IMR-90 (cell line): ENCODE data around the gene TEX36. TPM values are rescaled to one million over a fixed set of nuclear protein-coding genes. Genes with fewer than 3 reads are reported as not detected.

Experiments used
- ATAC-seq: fragments of 200-7000 bp; cut with Tn5 transposase; 2 replicates; pipeline ENCODE4 v1.9.1; 2020; ENCODE audit warnings: low read depth, mild to moderate bottlenecking, moderate library complexity
- BruUV-seq: library from RNA; stranded (reverse); fragments of 400-500 nt; replicated peaks from 2 replicates; lab custom pipeline; 2021; lab: Mats Ljungman, UMichigan
- CTCF ChIA-PET: fragments of 300-600 bp; formaldehyde crosslinking; extraction: SDS; loops from one replicate; lab custom pipeline; 2021; ENCODE audit warnings: antibody characterized with exemption; lab: Yijun Ruan, JAX
- POLR2A ChIA-PET: fragments of 300-600 bp; sonication (Branson Sonifier 250); formaldehyde crosslinking; loops from one replicate; lab custom pipeline; 2022; ENCODE audit warnings: antibody characterized with exemption; ENCODE audit not compliant: unreplicated experiment; lab: Charles Lee
- DNase-seq: peaks from one replicate; pipeline ENCODE4 v3.0.0; 2013
- H2AFZ ChIP-seq: replicated peaks from 2 replicates; pipeline ENCODE3; 2013; ENCODE audit warnings: low read length, mild to moderate bottlenecking; ENCODE audit not compliant: poor library complexity
- H2AK5ac ChIP-seq: 2 replicates; pipeline ENCODE4 v1.6.1; 2013; ENCODE audit warnings: low read depth, low read length, inconsistent platforms
- H2AK9ac ChIP-seq: replicated peaks from 2 replicates; pipeline ENCODE3; 2013; ENCODE audit warnings: mild to moderate bottlenecking, low read depth, low read length, moderate library complexity; ENCODE audit not compliant: poor library complexity
- H2BK120ac ChIP-seq: 2 replicates; pipeline ENCODE4 v1.6.1; 2013; ENCODE audit warnings: low read depth, low read length, inconsistent platforms
- H2BK15ac ChIP-seq: 3 replicates; pipeline ENCODE4 v1.6.1; 2013; ENCODE audit warnings: low read depth, low read length, inconsistent platforms
- H2BK20ac ChIP-seq: 2 replicates; pipeline ENCODE4 v1.6.1; 2013; ENCODE audit warnings: low read depth, mild to moderate bottlenecking, inconsistent platforms, low read length, moderate library complexity
- H2BK5ac ChIP-seq: 2 replicates; pipeline ENCODE4 v1.6.1; 2013; ENCODE audit warnings: mild to moderate bottlenecking, low read depth, low read length, inconsistent platforms; ENCODE audit not compliant: poor library complexity, severe bottlenecking
- H3K14ac ChIP-seq: replicated peaks from 2 replicates; pipeline ENCODE4 v1.6.1; 2013; ENCODE audit warnings: low read depth, low read length, inconsistent platforms
- H3K18ac ChIP-seq: 2 replicates; pipeline ENCODE4 v1.6.1; 2013; ENCODE audit warnings: low read depth, low read length, control low read depth
- H3K23ac ChIP-seq: 2 replicates; pipeline ENCODE4 v1.6.1; 2013; ENCODE audit warnings: low read depth, low read length, inconsistent platforms
- H3K27ac ChIP-seq: 2 replicates; pipeline ENCODE4 v1.5.1; 2013; ENCODE audit warnings: mild to moderate bottlenecking, control low read depth, low read length; ENCODE audit not compliant: insufficient read depth
- H3K27me3 ChIP-seq: 2 replicates; pipeline ENCODE4 v1.6.1; 2013; ENCODE audit warnings: low read length; ENCODE audit not compliant: control insufficient read depth, insufficient read depth
- H3K36me3 ChIP-seq: 2 replicates; pipeline ENCODE4 v1.6.1; 2013; ENCODE audit warnings: low read length, mixed read lengths; ENCODE audit not compliant: control insufficient read depth, insufficient read depth
- H3K4ac ChIP-seq: 2 replicates; pipeline ENCODE4 v1.6.1; 2013; ENCODE audit warnings: low read depth, low read length, inconsistent platforms
- H3K4me1 ChIP-seq: 2 replicates; pipeline ENCODE4 v1.6.1; 2013; ENCODE audit warnings: low read length, mixed read lengths; ENCODE audit not compliant: control insufficient read depth, insufficient read depth
- H3K4me2 ChIP-seq: 2 replicates; pipeline ENCODE4 v1.6.1; 2013; ENCODE audit warnings: low read depth, mild to moderate bottlenecking, control low read depth, low read length, moderate library complexity
- H3K4me3 ChIP-seq: 2 replicates; pipeline ENCODE4 v1.5.1; 2013; ENCODE audit warnings: low read depth, mild to moderate bottlenecking, control low read depth, low read length, moderate library complexity; ENCODE audit not compliant: insufficient read depth
- H3K56ac ChIP-seq: 2 replicates; pipeline ENCODE4 v1.6.1; 2013; ENCODE audit warnings: low read length, inconsistent platforms; ENCODE audit not compliant: insufficient read depth; ENCODE audit errors: extremely low read depth
- H3K79me1 ChIP-seq, 2 experiments: 2 replicates each; pipeline ENCODE4 v1.6.1; 2013; ENCODE audit warnings: low read length in 2 of 2, inconsistent platforms in 1 of 2, low read depth in 1 of 2
- H3K9ac ChIP-seq: 2 replicates; pipeline ENCODE4 v1.6.1; 2013; ENCODE audit warnings: low read depth, low read length, control low read depth
- H3K9me1 ChIP-seq: 2 replicates; pipeline ENCODE4 v1.6.1; 2013; ENCODE audit warnings: low read length, inconsistent platforms; ENCODE audit not compliant: insufficient read depth
- H3K9me3 ChIP-seq: 2 replicates; pipeline ENCODE4 v1.6.1; 2013; ENCODE audit warnings: low read length; ENCODE audit not compliant: control insufficient read depth, insufficient read depth
- H4K20me1 ChIP-seq: 2 replicates; pipeline ENCODE4 v1.6.1; 2013; ENCODE audit warnings: low read length, inconsistent platforms; ENCODE audit not compliant: insufficient read depth
- H4K5ac ChIP-seq: 2 replicates; pipeline ENCODE4 v1.6.1; 2013; ENCODE audit warnings: mild to moderate bottlenecking, low read depth, low read length, control low read depth
- H4K8ac ChIP-seq, 2 experiments: 2 replicates each; pipeline ENCODE4 v1.6.1; 2013; ENCODE audit warnings: low read depth in 2 of 2, low read length in 2 of 2, control low read depth in 1 of 2, inconsistent platforms in 1 of 2
- H4K91ac ChIP-seq: 2 replicates; pipeline ENCODE4 v1.6.1; 2013; ENCODE audit warnings: low read depth, low read length, inconsistent platforms; ENCODE audit not compliant: insufficient read depth
- BHLHE40 ChIP-seq: fragments of 150-350 bp; IDR thresholded peaks from 2 replicates; pipeline ENCODE4 v1.6.1; 2016; ENCODE audit warnings: mild to moderate bottlenecking, low read depth, low read length
- CEBPB ChIP-seq: IDR thresholded peaks from 2 replicates; pipeline ENCODE4 v1.6.1; 2012; ENCODE audit warnings: low read depth, low read length, improper control_type of control experiment
- CHD1 ChIP-seq: IDR thresholded peaks from 2 replicates; pipeline ENCODE4 v1.6.1; 2012; ENCODE audit warnings: low read depth, low read length, improper control_type of control experiment
- CTCF ChIP-seq: conservative IDR thresholded peaks from 2 replicates; pipeline ENCODE4 v1.5.1; 2012; ENCODE audit warnings: mild to moderate bottlenecking, low read depth, low read length, improper control_type of control experiment
- ELK1 ChIP-seq: fragments of 150-350 bp; IDR thresholded peaks from 2 replicates; pipeline ENCODE4 v1.6.1; 2016; ENCODE audit warnings: low read depth, mild to moderate bottlenecking, low read length, moderate library complexity, borderline replicate concordance
- FOS ChIP-seq: fragments of 150-350 bp; IDR thresholded peaks from 2 replicates; pipeline ENCODE4 v1.6.1; 2016; ENCODE audit warnings: low read depth, low read length
- MAFK ChIP-seq: IDR thresholded peaks from 2 replicates; pipeline ENCODE4 v1.6.1; 2012; ENCODE audit warnings: low read depth, low read length, improper control_type of control experiment
- MAZ ChIP-seq: IDR thresholded peaks from 2 replicates; pipeline ENCODE4 v1.6.1; 2012; ENCODE audit warnings: low read depth, mild to moderate bottlenecking, low read length, improper control_type of control experiment, moderate library complexity, borderline replicate concordance
- MXI1 ChIP-seq: IDR thresholded peaks from 2 replicates; pipeline ENCODE4 v1.6.1; 2012; ENCODE audit warnings: low read depth, mild to moderate bottlenecking, low read length, moderate library complexity, borderline replicate concordance
- NFE2L2 ChIP-seq: fragments of 150-350 bp; IDR thresholded peaks from 2 replicates; pipeline ENCODE4 v1.6.1; 2016; ENCODE audit warnings: low read depth, mild to moderate bottlenecking, low read length
- POLR2A ChIP-seq: IDR thresholded peaks from 2 replicates; pipeline ENCODE4 v1.6.1; 2012; ENCODE audit warnings: mild to moderate bottlenecking, low read depth, low read length
- RAD21 ChIP-seq: IDR thresholded peaks from 2 replicates; pipeline ENCODE4 v1.6.1; 2012; ENCODE audit warnings: low read length, improper control_type of control experiment
- RCOR1 ChIP-seq: IDR thresholded peaks from 2 replicates; pipeline ENCODE4 v1.6.1; 2012; ENCODE audit warnings: mild to moderate bottlenecking, low read length, improper control_type of control experiment; ENCODE audit not compliant: insufficient replicate concordance
- RFX5 ChIP-seq: IDR thresholded peaks from 2 replicates; pipeline ENCODE4 v1.8.0; 2012; ENCODE audit warnings: low read depth, mild to moderate bottlenecking, low read length, moderate library complexity
- SMC3 ChIP-seq: fragments of 150-350 bp; IDR thresholded peaks from 2 replicates; pipeline ENCODE4 v1.6.1; 2016; ENCODE audit warnings: low read depth, mild to moderate bottlenecking, antibody characterized with exemption, low read length, moderate library complexity
- USF2 ChIP-seq: fragments of 150-350 bp; IDR thresholded peaks from 2 replicates; pipeline ENCODE4 v1.6.1; 2017; ENCODE audit warnings: mild to moderate bottlenecking, antibody characterized with exemption, low read length, low read depth
- WGBS, 2 experiments: methylation state at CpG; one replicate each; pipeline versions ENCODE4 v1.1.5 to v1.1.7; 2013; ENCODE audit warnings: missing lambda C conversion rate in 2 of 2; ENCODE audit not compliant: insufficient read length in 1 of 2; ENCODE audit errors: extremely low coverage in 2 of 2; 5-methylcytosine and 5-hydroxymethylcytosine counted together
- dilution Hi-C: fragments of 300-500 bp; cut with HindIII; formaldehyde crosslinking; loops from one replicate; pipeline ENCODE4 v1.14.3; 2018; ENCODE audit warnings: low sequenced_read_pairs; ENCODE audit not compliant: unreplicated experiment
- in situ Hi-C: fragments of 300-500 bp; cut with MboI; formaldehyde crosslinking; loops from 3 replicates; pipeline ENCODE4 v1.14.3; 2019; ENCODE audit warnings: low sequenced_read_pairs, inconsistent platforms, mixed read lengths
- intact Hi-C: fragments of 100-400 bp; cut with micrococcal nuclease; formaldehyde crosslinking; loops from 2 replicates; pipeline ENCODE4 v1.10.0; 2022
- polyA plus RNA-seq, 3 experiments: library from polyadenylated mRNA; depleted of rRNA; stranded (reverse); fragments of >200 nt; gene quantifications; 2 replicates each; pipeline ENCODE4 v1.2.3, GENCODE V29; 2012; ENCODE audit warnings: low replicate concordance in 1 of 3
- total RNA-seq: library from RNA; depleted of rRNA; stranded (reverse); fragments of >200 nt; gene quantifications from 2 replicates; pipeline ENCODE4 v1.2.3, GENCODE V29; 2012

The TEX36 gene
- total and polyA plus RNA-seq, 2 of the 4 experiments (the other 2 are of a cell fraction): not detected

GRCh38 chr10:125721035-125721434 is 38.1 kb upstream of the TEX36 start:
- Histone ChIP-seq H4K20me1 (no peaks in the 10 kb centered on the region), H2AK5ac (no peak overlapping the region), H2BK15ac (no peak overlapping the region), H3K36me3 (peaks cover 7% of the 10 kb centered on the region), H2BK120ac (no peak overlapping the region), H3K9me3 (no peaks in the 10 kb centered on the region), H4K5ac (no peak overlapping the region), H3K9ac (no peak overlapping the region), H4K91ac (no peak overlapping the region), H3K4me2 (no peak overlapping the region), H3K27ac (no peak overlapping the region), H3K18ac (no peak overlapping the region), H3K27me3 (no peaks in the 10 kb centered on the region), H3K23ac (no peak overlapping the region), H2BK20ac (no peak overlapping the region), H3K4me1 (no peaks in the 10 kb centered on the region; the same call in 1 of the 2 replicates), H3K79me1 (peaks cover 11 to 22% of the 10 kb centered on the region in 2 experiments; a peak in 3 of 4 replicates), H3K4ac (no peak overlapping the region), H3K4me3 (no peak overlapping the region), H4K8ac (no peak overlapping the region), H2AK9ac (no peak overlapping the region), H3K14ac (no peak overlapping the region), H2BK5ac (no peak overlapping the region), H3K9me1 (no peaks in the 10 kb centered on the region), H2AFZ (no peak overlapping the region), H3K56ac (no peak overlapping the region)
- dilution Hi-C loops (no loop called here), in situ Hi-C loops (no loop called here), intact Hi-C loops (loop anchor here (5.0 kb wide), 1 partner anchor 36 kb away; no protein-coding TSS in a partner anchor)
- no peak for DNase-seq
- ChIA-PET CTCF (interaction anchor here (0.7 kb wide), 1 partner anchor 206 kb away, joined by 3 read pairs; no protein-coding TSS in a partner anchor), POLR2A (no interaction called here)
- WGBS, 2 experiments: no CpG with 5 or more reads among the region's 6 CpGs
- BruUV-seq: no TSS peak
- TF ChIP-seq MAZ: no peak
- TF ChIP-seq MXI1: no peak
- TF ChIP-seq SMC3: no peak
- TF ChIP-seq RCOR1: no peak
- TF ChIP-seq CHD1: no peak
- TF ChIP-seq MAFK: no peak
- TF ChIP-seq ELK1: no peak
- no peak for TF ChIP-seq CTCF
- no peak for TF ChIP-seq NFE2L2
- no peak for TF ChIP-seq RAD21
- TF ChIP-seq POLR2A: no peak
- TF ChIP-seq RFX5: no peak
- TF ChIP-seq USF2: no peak
- TF ChIP-seq FOS: no peak
- no peak for TF ChIP-seq BHLHE40
- TF ChIP-seq CEBPB: no peak
- no peak for ATAC-seq
